Subcutaneous adipose tissue (tissue), 4 donors: ENCODE measurements around the gene SLC51B. TPM values are rescaled to one million over a fixed set of nuclear protein-coding genes. Genes with fewer than 3 reads are reported as not detected.

ENCODE experiments used
- CTCF ChIP-seq: fragments of 450-650 bp; IDR thresholded peaks from one replicate; pipeline ENCODE4 v1.5.1; 2016; ENCODE audit warnings: low read depth, mild to moderate bottlenecking, control low read depth, antibody characterized with exemption, moderate library complexity
- total RNA-seq, 4 donors: library from RNA; depleted of rRNA; stranded (reverse); fragments of >200 nt; gene quantifications; one replicate each; pipeline ENCODE4 v1.1.0, GENCODE V29; 2016

Gene SLC51B
- total RNA-seq, 4 donors from 2014 or later = not detected

DNA sequence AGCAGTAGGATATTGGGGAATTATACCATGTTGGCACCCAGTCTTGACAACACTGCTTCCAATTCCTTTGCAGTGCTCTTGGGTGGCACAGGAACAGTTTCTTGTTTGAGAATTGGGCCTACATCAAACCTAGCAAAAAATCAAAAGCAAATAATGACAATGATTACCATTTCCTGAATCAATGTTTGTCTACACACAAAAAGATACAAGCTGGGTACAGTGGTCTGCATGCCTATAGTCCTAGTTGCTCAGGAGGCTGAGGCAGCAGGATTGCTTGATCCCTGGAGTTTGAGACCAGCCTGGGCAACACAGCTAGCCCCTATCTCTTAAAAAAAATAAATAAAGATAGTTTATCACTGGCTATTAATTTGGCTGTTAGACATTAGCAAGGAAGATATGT, 23.7 kb upstream of the SLC51B start:
- no peak for TF ChIP-seq CTCF

DNA sequence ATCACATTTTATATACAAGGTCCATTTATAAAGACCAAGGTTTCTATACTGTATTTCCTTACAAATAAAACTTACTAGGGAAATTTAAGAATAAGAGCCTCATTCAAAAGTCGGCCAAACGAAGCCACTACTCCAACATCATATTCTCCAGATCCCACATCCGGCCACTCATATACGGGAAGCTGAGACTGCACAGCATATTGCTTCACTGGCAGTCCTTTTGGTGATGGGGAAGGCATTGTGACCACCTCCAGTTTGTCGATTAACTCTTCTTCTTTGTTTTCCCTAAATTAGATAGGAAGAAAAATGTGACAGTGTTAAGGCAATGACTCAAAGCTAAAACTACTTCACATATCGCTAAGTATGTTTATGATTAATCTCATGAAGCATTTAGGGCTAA, 18.4 kb upstream of the SLC51B start:
- no peak for TF ChIP-seq CTCF

- TF ChIP-seq CTCF = no peak
Measured at GRCh38 chr15:65027593-65027992, 17.6 kb upstream of the SLC51B start.

- TF ChIP-seq CTCF = no peak
Measured at GRCh38 chr15:65028338-65028737, 16.8 kb upstream of the SLC51B start.

GRCh38 chr15:65028921-65029735, 16.1 kb upstream of the SLC51B start, which contains the start of gene MTFMT:
Gene MTFMT, minus strand, starts transcription at chr15:65029639. Its CDS starts 26 bp downstream, at chr15:65029613.
- TF ChIP-seq CTCF = no peak

- no peak for TF ChIP-seq CTCF
Measured at GRCh38 chr15:65029736-65030208, 15.4 kb upstream of the SLC51B start.

GRCh38 chr15:65032801-65033537, 12.2 kb upstream of the SLC51B start:
- no peak for TF ChIP-seq CTCF
